Spinal cord (tissue), 10 donors: ENCODE data around the gene TSG101. TPM values are rescaled to one million over a fixed set of nuclear protein-coding genes. Genes with fewer than 3 reads are reported as not detected.

Source experiments
- DNase-seq, 6 donors: peaks; one replicate each; pipeline versions ENCODE4 v3.0.0 to v3.0.0-alpha.2; 2013 to 2015; ENCODE audit warnings: low spot score in 6 of 6, low read depth in 4 of 6
- H3K27ac ChIP-seq: one replicate; pipeline ENCODE4 v1.5.1; 2013; ENCODE audit warnings: low read depth, low read length, control low read depth
- H3K27me3 ChIP-seq: one replicate; pipeline ENCODE4 v1.6.1; 2013; ENCODE audit warnings: low read length; ENCODE audit not compliant: control insufficient read depth, insufficient read depth
- H3K36me3 ChIP-seq: one replicate; pipeline ENCODE4 v1.6.1; 2013; ENCODE audit warnings: low read length; ENCODE audit not compliant: control insufficient read depth, insufficient read depth
- H3K4me1 ChIP-seq: one replicate; pipeline ENCODE4 v1.6.1; 2013; ENCODE audit warnings: low read length; ENCODE audit not compliant: control insufficient read depth, insufficient read depth
- H3K4me3 ChIP-seq: one replicate; pipeline ENCODE4 v1.5.1; 2013; ENCODE audit warnings: low read depth, low read length, control low read depth
- H3K9me3 ChIP-seq: one replicate; pipeline ENCODE4 v1.6.1; 2013; ENCODE audit warnings: low read length; ENCODE audit not compliant: control insufficient read depth, insufficient read depth
- WGBS: methylation state at CpG from one replicate; pipeline ENCODE4 v1.1.5; 2013; ENCODE audit warnings: missing lambda C conversion rate; ENCODE audit not compliant: insufficient coverage; 5-methylcytosine and 5-hydroxymethylcytosine counted together
- polyA plus RNA-seq, 2 donors: library from polyadenylated mRNA; unstranded; fragments of 120-200 nt; gene quantifications; one replicate each; pipeline ENCODE4 v1.2.1, GENCODE V29; 2013; ENCODE audit not compliant: insufficient read length in 2 of 2
- total RNA-seq, 2 donors: library from RNA; depleted of rRNA in 1 of 2; stranded (reverse); fragments of 120-200 nt in 1 of 2; fragments of >200 nt in 1 of 2; gene quantifications; one replicate each; pipeline versions ENCODE4 v1.2.3 to v1.2.4, GENCODE V29; 2013 to 2014
- donor health status: healthy.

Gene TSG101
- total and polyA plus RNA-seq, 4 donors = 75.4 to 110 (median 84.2) TPM

- no peaks in the 10 kb centered on the region for H3K27me3 ChIP-seq
- no peaks in the 10 kb centered on the region for H3K9me3 ChIP-seq
- no peak for DNase-seq
- no peak overlapping the region for H3K27ac ChIP-seq
- H3K4me3 ChIP-seq = no peak overlapping the region
- H3K36me3 ChIP-seq = peaks cover 9% of the 10 kb centered on the region
- no CpG with 5 or more reads among the region's 1 CpG for WGBS
- H3K4me1 ChIP-seq = no peaks in the 10 kb centered on the region
These were observed 7.5 kb upstream of the TSG101 start for GRCh38 chr11:18534245-18534644.

DNA sequence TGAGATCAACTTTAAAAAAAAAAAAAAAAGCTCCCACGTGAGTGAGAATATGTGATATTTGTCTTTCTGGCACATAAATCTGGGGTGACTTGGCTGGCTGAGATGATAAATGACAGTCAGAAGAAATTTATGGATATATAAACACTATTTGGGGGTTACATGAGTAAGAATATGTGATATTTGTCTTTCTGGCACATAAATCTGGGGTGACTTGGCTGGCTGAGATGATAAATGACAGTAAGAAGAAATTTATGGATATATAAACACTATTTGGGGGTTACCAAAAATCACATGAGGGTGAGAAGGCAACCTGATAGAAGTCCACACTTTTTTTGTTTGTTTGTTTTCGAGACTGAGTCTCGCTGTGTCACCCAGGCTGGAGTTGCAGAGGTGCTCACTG, 6.6 kb upstream of the TSG101 start:
- H3K27ac ChIP-seq = no peak overlapping the region
- no peak for DNase-seq
- peaks cover 9% of the 10 kb centered on the region for H3K36me3 ChIP-seq
- WGBS = 100% methylated on average over 2 of the region's 3 CpGs
- no peaks in the 10 kb centered on the region for H3K4me1 ChIP-seq
- H3K4me3 ChIP-seq = no peak overlapping the region
- no peaks in the 10 kb centered on the region for H3K27me3 ChIP-seq
- H3K9me3 ChIP-seq = no peaks in the 10 kb centered on the region

DNA sequence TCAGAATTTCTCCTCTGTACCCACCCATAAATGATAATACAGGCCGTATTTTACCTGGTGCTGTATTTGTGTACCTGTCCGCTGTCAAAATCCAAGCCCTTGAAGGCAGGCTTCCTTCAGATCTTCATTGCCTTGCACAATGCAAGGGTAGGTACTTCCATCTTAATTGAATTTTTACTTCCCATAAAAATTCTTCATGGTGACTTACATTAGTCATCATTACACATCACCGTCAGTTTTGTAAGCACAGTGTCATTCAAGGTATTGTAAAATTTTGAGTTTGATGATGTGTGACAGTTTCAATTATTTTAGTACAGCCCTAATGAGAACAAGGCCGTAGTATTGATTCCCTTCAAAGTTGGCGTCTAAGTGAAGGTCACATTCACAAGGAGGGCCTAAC, 770 bp upstream of the TSG101 start:
- DNase-seq = peak in 2 of 6 donors; percentile 5 to 17
- 41% methylated on average over 3 of the region's 5 CpGs for WGBS
- Histone ChIP-seq H3K4me3 (peak overlapping the region; percentile 97), H3K36me3 (peaks cover 2% of the 10 kb centered on the region), H3K27me3 (no peaks in the 10 kb centered on the region), H3K9me3 (no peaks in the 10 kb centered on the region), H3K4me1 (peaks cover 10% of the 10 kb centered on the region), H3K27ac (peak overlapping the region; percentile 96)

GRCh38 chr11:18526130-18526520, 617 bp downstream of the TSG101 start:
- no peaks in the 10 kb centered on the region for H3K27me3 ChIP-seq
- peak in 1 of 6 donors; percentile 1 for DNase-seq
- no peaks in the 10 kb centered on the region for H3K9me3 ChIP-seq
- peak overlapping the region; percentile 96 for H3K27ac ChIP-seq
- peaks cover 5% of the 10 kb centered on the region for H3K36me3 ChIP-seq
- peaks cover 10% of the 10 kb centered on the region for H3K4me1 ChIP-seq
- H3K4me3 ChIP-seq = peak overlapping the region; percentile 97
- no CpG with 5 or more reads among the region's 8 CpGs for WGBS

DNA sequence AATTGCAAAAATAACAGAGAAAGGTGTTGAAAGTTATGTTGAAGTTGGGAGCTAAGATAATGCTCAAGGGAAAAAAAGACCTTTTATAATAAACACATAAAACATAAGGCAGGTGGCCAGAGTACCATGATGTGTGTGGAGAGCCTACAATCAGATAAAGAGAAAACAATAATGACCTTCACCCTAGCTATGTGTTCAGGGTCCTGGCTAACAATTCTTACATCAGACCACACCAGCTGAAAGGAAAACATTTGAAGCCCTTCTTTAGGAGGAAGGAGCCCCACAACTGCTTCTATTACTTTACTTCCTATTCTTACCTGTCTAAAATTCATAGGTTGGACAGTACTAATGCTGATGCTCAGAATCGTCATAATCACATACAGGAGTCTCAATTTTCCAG, 2.5 kb downstream of the TSG101 start:
- no CpG with 5 or more reads among the region's 1 CpG for WGBS
- peaks cover 10% of the 10 kb centered on the region for H3K4me1 ChIP-seq

DNA sequence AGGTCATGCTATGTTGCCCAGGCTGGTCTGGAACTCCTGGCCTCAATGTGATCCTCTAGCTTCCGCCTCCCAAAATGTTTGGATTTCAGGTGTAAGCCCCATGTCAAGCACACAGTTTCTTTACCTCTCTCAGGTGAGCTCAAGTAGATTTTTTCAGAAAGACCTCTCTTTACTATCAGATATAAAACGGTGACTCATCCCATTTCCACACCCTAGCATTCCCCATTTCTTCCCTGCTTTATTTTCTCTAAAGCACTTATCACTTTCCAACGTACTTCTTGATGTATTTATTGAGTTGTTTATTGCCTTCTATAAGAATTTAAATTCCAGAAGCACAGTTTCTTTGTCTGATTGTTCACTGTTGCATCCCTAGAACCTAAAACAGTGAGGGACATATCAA, 3.7 kb downstream of the TSG101 start:
- peaks cover 10% of the 10 kb centered on the region for H3K4me1 ChIP-seq
- no CpG with 5 or more reads among the region's 3 CpGs for WGBS
- DNase-seq = no peak

More for the DNA sequence above, 2.5 kb downstream of the TSG101 start:
- H3K4me3 ChIP-seq = no peak overlapping the region
- no peak for DNase-seq
- H3K27me3 ChIP-seq = no peaks in the 10 kb centered on the region
- no peak overlapping the region for H3K27ac ChIP-seq
- peaks cover 5% of the 10 kb centered on the region for H3K36me3 ChIP-seq
- H3K9me3 ChIP-seq = no peaks in the 10 kb centered on the region

GRCh38 chr11:18522388-18522787, 4.4 kb downstream of the TSG101 start:
- DNase-seq = no peak
- Histone ChIP-seq H3K27ac (no peak overlapping the region), H3K4me1 (peaks cover 6% of the 10 kb centered on the region), H3K9me3 (no peaks in the 10 kb centered on the region), H3K36me3 (peaks cover 8% of the 10 kb centered on the region), H3K27me3 (no peaks in the 10 kb centered on the region), H3K4me3 (no peak overlapping the region)
- whole genome bisulfite sequencing = 85% methylated on average over 4 of the region's 4 CpGs

More for the DNA sequence above, 3.7 kb downstream of the TSG101 start:
- no peaks in the 10 kb centered on the region for H3K27me3 ChIP-seq
- H3K36me3 ChIP-seq = peaks cover 8% of the 10 kb centered on the region
- no peaks in the 10 kb centered on the region for H3K9me3 ChIP-seq
- H3K4me3 ChIP-seq = no peak overlapping the region
- H3K27ac ChIP-seq = no peak overlapping the region

- H3K36me3 ChIP-seq = peaks cover 11% of the 10 kb centered on the region
- peaks cover 6% of the 10 kb centered on the region for H3K4me1 ChIP-seq
- H3K9me3 ChIP-seq = no peaks in the 10 kb centered on the region
- H3K27me3 ChIP-seq = no peaks in the 10 kb centered on the region
- WGBS = 90% methylated on average over 2 of the region's 3 CpGs
- H3K27ac ChIP-seq = no peak overlapping the region
- no peak for DNase-seq
- no peak overlapping the region for H3K4me3 ChIP-seq
These were observed 5.6 kb downstream of the TSG101 start for GRCh38 chr11:18521122-18521521.

GRCh38 chr11:18502352-18502751, 24.4 kb downstream of the TSG101 start:
- Histone ChIP-seq H3K9me3 (no peaks in the 10 kb centered on the region), H3K4me1 (no peaks in the 10 kb centered on the region), H3K36me3 (peaks cover 23% of the 10 kb centered on the region), H3K27me3 (no peaks in the 10 kb centered on the region), H3K27ac (no peak overlapping the region), H3K4me3 (no peak overlapping the region)
- DNase-seq = no peak

DNA sequence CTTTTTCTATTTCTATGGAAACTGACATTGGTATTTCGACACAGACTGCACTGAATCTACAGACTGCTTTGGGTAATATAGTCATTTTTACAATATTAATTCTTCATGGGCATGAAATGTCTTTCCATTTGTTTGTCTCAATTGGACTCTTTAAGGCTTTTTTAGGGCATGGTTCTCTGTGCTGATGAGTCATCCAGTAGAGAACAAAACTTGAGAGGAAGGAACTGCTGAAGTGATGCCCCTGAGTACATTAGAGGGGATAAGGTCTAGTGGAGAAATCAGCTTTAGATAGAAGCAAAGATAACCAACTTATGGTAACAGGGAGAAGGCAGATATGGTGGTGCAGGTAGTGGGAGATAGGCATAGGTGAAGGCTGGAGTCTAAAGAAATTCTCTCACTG, 25.1 kb downstream of the TSG101 start:
- Histone ChIP-seq H3K36me3 (peaks cover 26% of the 10 kb centered on the region), H3K27ac (no peak overlapping the region), H3K4me3 (no peak overlapping the region), H3K9me3 (no peaks in the 10 kb centered on the region), H3K27me3 (no peaks in the 10 kb centered on the region), H3K4me1 (no peaks in the 10 kb centered on the region)
- WGBS = no CpG with 5 or more reads among the region's 1 CpG
- no peak for DNase-seq
